DND-41 (cell line): ENCODE data around the gene CCDC150.

Source experiments
- EZH2 ChIP-seq: IDR thresholded peaks from 3 replicates; pipeline ENCODE4 v1.6.1; 2012; ENCODE audit warnings: borderline replicate concordance, low read depth, mild to moderate bottlenecking, moderate library complexity, low read length, inconsistent platforms; ENCODE audit not compliant: severe bottlenecking
- TF ChIP-seq, protein P1 (sequence below): IDR thresholded peaks from 2 replicates; pipeline ENCODE4 v1.5.1; 2012; ENCODE audit warnings: borderline replicate concordance, low read length, moderate library complexity, mild to moderate bottlenecking; ENCODE audit not compliant: poor library complexity, severe bottlenecking; ENCODE audit errors: extremely low read depth

DNA sequence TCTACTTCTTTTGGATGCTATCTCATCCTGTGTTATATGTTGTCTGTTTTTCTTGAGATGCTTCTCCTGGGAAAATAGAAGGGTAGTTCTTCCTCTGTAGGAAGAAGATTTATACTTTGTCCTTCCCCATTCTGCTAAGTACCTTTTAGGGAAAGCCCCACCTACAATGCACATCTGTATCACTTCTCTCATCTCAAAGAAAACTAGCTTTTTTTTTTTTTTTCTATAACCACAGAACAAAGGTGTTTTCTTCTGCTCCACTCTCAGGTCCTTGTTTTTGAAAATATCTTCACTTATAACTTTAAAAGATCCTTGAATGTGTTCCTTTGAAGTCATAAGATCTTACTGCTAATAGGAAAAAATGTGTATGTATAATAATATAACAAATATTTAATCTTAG, 30.8 kb downstream of the CCDC150 start:
- TF ChIP-seq, protein P1, sequence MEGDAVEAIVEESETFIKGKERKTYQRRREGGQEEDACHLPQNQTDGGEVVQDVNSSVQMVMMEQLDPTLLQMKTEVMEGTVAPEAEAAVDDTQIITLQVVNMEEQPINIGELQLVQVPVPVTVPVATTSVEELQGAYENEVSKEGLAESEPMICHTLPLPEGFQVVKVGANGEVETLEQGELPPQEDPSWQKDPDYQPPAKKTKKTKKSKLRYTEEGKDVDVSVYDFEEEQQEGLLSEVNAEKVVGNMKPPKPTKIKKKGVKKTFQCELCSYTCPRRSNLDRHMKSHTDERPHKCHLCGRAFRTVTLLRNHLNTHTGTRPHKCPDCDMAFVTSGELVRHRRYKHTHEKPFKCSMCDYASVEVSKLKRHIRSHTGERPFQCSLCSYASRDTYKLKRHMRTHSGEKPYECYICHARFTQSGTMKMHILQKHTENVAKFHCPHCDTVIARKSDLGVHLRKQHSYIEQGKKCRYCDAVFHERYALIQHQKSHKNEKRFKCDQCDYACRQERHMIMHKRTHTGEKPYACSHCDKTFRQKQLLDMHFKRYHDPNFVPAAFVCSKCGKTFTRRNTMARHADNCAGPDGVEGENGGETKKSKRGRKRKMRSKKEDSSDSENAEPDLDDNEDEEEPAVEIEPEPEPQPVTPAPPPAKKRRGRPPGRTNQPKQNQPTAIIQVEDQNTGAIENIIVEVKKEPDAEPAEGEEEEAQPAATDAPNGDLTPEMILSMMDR = no peak
- no peak for TF ChIP-seq EZH2
